NCI-H1417 treated with DMSO at 0.1 percent for 48 hours (cell line): ENCODE measurements around the gene BRAF.
"Not testable (repeated sequence)": the region's sequence is repeated elsewhere in the genome, so short reads cannot be mapped to it uniquely, and the experiment has no call there.

ENCODE experiments used
- DNase-seq: peaks from one replicate; lab custom pipeline; 2025; lab: John Stamatoyannopoulos, UW

The BRAF gene

GRCh38 chr7:140769852-140770251, 154.9 kb downstream of the BRAF start:
- DNase-seq = no peak

GRCh38 chr7:140767418-140767817, 157.3 kb downstream of the BRAF start:
- DNase-seq = no peak

GRCh38 chr7:140765441-140765840, 159.3 kb downstream of the BRAF start:
- not testable (repeated sequence) for DNase-seq

- DNase-seq = not testable (repeated sequence)
These were observed 161.6 kb downstream of the BRAF start for GRCh38 chr7:140763166-140763565.

GRCh38 chr7:140761375-140761774, 163.4 kb downstream of the BRAF start:
- not testable (repeated sequence) for DNase-seq

GRCh38 chr7:140754506-140754905, 170.2 kb downstream of the BRAF start:
- DNase-seq = no peak

- DNase-seq = no peak
These were observed 172.2 kb downstream of the BRAF start for GRCh38 chr7:140752533-140752932.

GRCh38 chr7:140746751-140747150, 178.0 kb downstream of the BRAF start:
- no peak for DNase-seq

GRCh38 chr7:140745266-140746058, 179.3 kb downstream of the BRAF start:
- no peak for DNase-seq

GRCh38 chr7:140744005-140744404, 180.7 kb downstream of the BRAF start:
- no peak for DNase-seq

- DNase-seq = not testable (repeated sequence)
These were observed 181.5 kb downstream of the BRAF start for GRCh38 chr7:140743255-140743654.

GRCh38 chr7:140738280-140738679, 186.4 kb downstream of the BRAF start:
- no peak for DNase-seq

- no peak for DNase-seq
These were observed 190.0 kb downstream of the BRAF start for GRCh38 chr7:140734729-140735128.

GRCh38 chr7:140734096-140734495, 190.6 kb downstream of the BRAF start:
- DNase-seq = no peak

GRCh38 chr7:140732416-140732815, 192.3 kb downstream of the BRAF start:
- no peak for DNase-seq

GRCh38 chr7:140726281-140726680, 198.4 kb downstream of the BRAF start:
- DNase-seq = no peak

GRCh38 chr7:140724706-140725105, 200.0 kb downstream of the BRAF start:
- no peak for DNase-seq

GRCh38 chr7:140723574-140723973, 201.2 kb downstream of the BRAF start:
- DNase-seq = no peak

- no peak for DNase-seq
These were observed 201.7 kb downstream of the BRAF start for GRCh38 chr7:140723006-140723405.

GRCh38 chr7:140722254-140722653, 202.5 kb downstream of the BRAF start:
- DNase-seq = no peak

GRCh38 chr7:140719721-140720120, 205.0 kb downstream of the BRAF start:
- DNase-seq = no peak

- no peak for DNase-seq
These were observed 210.2 kb downstream of the BRAF start for GRCh38 chr7:140714331-140715040.

- DNase-seq = not testable (repeated sequence)
These were observed 212.3 kb downstream of the BRAF start for GRCh38 chr7:140712392-140712791.
